Measurements from ENCODE around the gene PCA3.
"Not testable (repeated sequence)": the region's sequence is repeated elsewhere in the genome, so short reads cannot be mapped to it uniquely, and the experiment has no call there.

DNA sequence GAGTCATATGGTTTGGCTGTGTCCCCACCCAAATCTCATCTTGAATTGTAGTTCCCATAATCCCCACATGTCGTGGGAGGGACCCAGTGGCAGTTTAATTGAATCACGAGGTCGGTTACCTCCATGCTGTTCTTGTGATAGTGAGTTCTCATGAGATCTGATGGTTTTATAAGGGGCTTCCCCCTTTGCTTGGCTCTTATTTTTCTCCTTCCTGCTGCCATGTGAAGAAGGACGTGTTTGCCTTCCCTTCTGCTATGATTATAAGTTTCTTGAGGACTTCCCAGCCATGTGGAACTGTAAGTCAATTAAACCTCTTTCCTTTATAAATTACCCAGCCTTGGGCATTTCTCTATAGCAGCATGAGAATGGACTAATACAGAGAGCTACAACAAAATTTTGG, 21.3 kb upstream of the PCA3 start:
- TF ChIP-seq, protein P1, sequence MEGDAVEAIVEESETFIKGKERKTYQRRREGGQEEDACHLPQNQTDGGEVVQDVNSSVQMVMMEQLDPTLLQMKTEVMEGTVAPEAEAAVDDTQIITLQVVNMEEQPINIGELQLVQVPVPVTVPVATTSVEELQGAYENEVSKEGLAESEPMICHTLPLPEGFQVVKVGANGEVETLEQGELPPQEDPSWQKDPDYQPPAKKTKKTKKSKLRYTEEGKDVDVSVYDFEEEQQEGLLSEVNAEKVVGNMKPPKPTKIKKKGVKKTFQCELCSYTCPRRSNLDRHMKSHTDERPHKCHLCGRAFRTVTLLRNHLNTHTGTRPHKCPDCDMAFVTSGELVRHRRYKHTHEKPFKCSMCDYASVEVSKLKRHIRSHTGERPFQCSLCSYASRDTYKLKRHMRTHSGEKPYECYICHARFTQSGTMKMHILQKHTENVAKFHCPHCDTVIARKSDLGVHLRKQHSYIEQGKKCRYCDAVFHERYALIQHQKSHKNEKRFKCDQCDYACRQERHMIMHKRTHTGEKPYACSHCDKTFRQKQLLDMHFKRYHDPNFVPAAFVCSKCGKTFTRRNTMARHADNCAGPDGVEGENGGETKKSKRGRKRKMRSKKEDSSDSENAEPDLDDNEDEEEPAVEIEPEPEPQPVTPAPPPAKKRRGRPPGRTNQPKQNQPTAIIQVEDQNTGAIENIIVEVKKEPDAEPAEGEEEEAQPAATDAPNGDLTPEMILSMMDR (IDR thresholded peaks at IDR 0.05): not testable (repeated sequence)
- not testable (repeated sequence) for TF ChIP-seq POLR2AphosphoS5 (IDR thresholded peaks at IDR 0.05)

All from sigmoid colon (tissue), 4 donors.